ENCODE data around the gene SRPK2. TPM values are rescaled to one million over a fixed set of nuclear protein-coding genes. Genes with fewer than 3 reads are reported as not detected.
A peak's percentile ranks its signal among the peaks of the same experiment; 100 is the strongest.
"Not testable (repeated sequence)": the region's sequence is repeated elsewhere in the genome, so short reads cannot be mapped to it uniquely, and the experiment has no call there.

SRPK2 gene
- total RNA-seq, 4 donors from 2014 or later = 29.5 to 48.2 (median 30.6) TPM

GRCh38 chr7:105353752-105354328, 34.9 kb downstream of the SRPK2 start:
- ATAC-seq (ENCODE audit: low FRiP score) (no peak), DNase-seq (ENCODE audit: low spot score) (no peak)
- TF ChIP-seq, protein P1, sequence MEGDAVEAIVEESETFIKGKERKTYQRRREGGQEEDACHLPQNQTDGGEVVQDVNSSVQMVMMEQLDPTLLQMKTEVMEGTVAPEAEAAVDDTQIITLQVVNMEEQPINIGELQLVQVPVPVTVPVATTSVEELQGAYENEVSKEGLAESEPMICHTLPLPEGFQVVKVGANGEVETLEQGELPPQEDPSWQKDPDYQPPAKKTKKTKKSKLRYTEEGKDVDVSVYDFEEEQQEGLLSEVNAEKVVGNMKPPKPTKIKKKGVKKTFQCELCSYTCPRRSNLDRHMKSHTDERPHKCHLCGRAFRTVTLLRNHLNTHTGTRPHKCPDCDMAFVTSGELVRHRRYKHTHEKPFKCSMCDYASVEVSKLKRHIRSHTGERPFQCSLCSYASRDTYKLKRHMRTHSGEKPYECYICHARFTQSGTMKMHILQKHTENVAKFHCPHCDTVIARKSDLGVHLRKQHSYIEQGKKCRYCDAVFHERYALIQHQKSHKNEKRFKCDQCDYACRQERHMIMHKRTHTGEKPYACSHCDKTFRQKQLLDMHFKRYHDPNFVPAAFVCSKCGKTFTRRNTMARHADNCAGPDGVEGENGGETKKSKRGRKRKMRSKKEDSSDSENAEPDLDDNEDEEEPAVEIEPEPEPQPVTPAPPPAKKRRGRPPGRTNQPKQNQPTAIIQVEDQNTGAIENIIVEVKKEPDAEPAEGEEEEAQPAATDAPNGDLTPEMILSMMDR (IDR thresholded peaks at IDR 0.05) = no peak

DNA sequence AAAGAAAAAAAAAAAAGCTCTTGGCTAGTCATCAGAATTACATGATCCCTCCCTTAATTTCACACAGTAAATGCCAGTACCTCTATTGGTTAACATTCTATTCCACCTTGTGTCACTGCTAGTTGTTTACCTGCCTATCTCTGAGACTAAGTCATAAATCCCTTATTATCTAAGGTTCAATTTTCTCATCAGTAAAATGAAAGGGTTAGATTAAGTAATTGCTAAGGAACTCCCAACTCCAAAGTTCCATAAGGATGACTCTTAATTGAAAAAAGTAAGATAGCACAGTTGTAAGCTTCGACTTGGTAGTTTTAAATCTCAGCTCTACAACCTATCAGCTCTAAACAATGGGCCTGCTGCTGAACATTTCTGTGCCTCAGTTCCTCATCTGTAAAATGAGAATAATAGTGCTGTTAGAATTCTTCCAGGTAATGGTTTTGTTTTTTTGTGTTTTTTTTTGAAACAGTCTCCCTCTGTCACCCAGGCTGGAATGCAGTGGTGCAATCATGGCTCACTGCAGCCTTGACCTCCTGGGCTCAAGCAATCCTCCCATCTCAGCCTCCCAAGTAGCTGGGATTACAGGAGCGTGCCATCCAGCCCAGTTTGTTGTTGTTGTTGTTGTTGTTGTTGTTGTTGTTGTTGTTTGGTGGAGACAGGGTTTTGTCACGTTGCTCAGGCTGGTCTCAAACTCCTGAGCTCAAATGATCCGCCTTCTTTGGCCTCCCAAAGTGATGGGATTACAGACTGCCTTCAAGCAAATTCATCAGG, 35.6 kb downstream of the SRPK2 start:
- ATAC-seq (ENCODE audit: low FRiP score) (peak; percentile 12), DNase-seq (ENCODE audit: low spot score) (no peak)
- TF ChIP-seq, protein P1 (IDR thresholded peaks at IDR 0.05) = no peak

DNA sequence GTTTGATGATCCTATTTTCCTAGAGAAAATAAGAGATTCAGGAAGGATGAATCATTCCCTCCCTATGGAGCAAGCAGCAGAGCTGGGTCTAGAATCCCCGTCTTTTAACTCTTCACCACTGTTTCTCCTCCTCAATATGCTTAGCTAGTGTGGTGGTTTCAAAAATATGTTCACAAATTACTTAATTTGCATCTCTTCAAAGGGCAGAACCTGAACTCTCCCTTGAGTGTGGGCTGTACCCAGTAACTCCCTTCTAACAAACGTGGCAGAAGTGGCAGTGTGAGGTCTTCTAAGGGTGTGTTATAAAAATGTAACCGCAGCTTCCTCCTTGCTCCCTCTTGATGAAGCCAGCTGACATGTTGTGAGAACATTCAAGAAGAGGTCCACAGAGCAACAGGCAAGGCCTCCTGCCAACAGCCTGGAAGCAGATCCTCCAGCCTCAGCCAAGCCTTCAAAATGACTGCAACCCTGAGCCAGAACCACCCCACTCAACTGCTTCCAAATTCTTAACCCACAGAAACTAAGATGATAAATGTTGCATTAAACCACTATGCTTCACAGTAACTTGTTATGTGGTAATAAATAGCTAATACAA, 36.6 kb downstream of the SRPK2 start:
- DNase-seq (ENCODE audit: low spot score) (no peak), ATAC-seq (ENCODE audit: low FRiP score) (peak; percentile 81)
- TF ChIP-seq, protein P1 (IDR thresholded peaks at IDR 0.05) = no peak

DNA sequence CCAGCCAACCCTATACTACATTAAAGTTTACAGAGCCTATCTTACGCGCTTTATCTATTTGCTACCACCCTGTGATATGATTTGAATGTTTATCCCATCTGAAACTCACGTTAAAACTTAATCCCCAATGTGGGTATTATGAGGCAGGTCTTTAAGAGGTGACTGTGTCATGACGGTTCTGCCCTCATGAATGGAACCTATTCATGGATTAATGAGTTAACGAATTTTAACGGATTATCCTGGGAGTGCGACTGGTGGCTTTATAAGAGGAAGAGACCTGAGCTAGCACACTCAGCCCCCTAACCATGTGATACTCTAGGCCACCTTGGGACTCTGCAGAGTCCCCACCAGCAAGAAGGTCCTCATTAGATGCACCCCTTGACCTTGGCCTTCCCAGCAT, 37.8 kb downstream of the SRPK2 start:
- ATAC-seq (ENCODE audit: low FRiP score) (no peak), DNase-seq (ENCODE audit: low spot score) (no peak)
- TF ChIP-seq, protein P1 (IDR thresholded peaks at IDR 0.05) = no peak

GRCh38 chr7:105348177-105348576, 40.5 kb downstream of the SRPK2 start:
- ATAC-seq (ENCODE audit: low FRiP score); DNase-seq (ENCODE audit: low spot score): not testable (repeated sequence)

- ATAC-seq (ENCODE audit: low FRiP score) (no peak), DNase-seq (ENCODE audit: low spot score) (no peak)
- TF ChIP-seq, protein P1 (IDR thresholded peaks at IDR 0.05) = no peak
These were observed 42.0 kb downstream of the SRPK2 start for GRCh38 chr7:105346593-105347322.

DNA sequence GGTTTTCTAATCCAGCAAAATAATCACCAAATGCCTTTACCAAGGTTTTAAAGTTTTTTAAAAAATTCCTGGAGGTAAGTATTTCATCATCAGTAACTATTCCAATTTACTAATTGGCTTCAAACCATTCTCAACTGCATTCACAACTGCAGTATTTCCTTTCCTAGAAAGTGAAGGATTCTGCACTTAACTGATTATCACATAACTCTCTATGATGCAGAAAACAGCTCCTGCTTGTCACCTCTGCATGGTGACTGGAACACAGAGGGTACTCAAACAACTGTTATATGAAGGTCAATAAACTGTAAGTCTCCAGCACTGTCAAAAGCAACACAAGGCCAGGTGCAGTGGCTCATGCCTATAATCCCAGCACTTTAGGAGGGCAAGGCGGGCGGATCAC, 42.6 kb downstream of the SRPK2 start:
- TF ChIP-seq, protein P1 (IDR thresholded peaks at IDR 0.05) = no peak
- ATAC-seq (ENCODE audit: low FRiP score) (no peak), DNase-seq (ENCODE audit: low spot score) (no peak)

All from omental fat pad (tissue), 4 donors.